ENCODE results near the gene ABHD1.

- TF ChIP-seq CTCF (conservative IDR thresholded peaks at IDR 0.05; ENCODE audit: low read depth in 2 of 2) (no peak), POLR2AphosphoS5 (IDR thresholded peaks at IDR 0.05; ENCODE audit: low read depth) (no peak), EZH2 (IDR thresholded peaks at IDR 0.05; ENCODE audit: low read depth, unreplicated experiment) (no peak), EZH2phosphoT487 (IDR thresholded peaks at IDR 0.05; ENCODE audit: unreplicated experiment) (no peak), NANOG (IDR thresholded peaks at IDR 0.05; ENCODE audit: borderline replicate concordance) (no peak), REST (IDR thresholded peaks at IDR 0.05; ENCODE audit: unreplicated experiment) (no peak)
These were observed 43.5 kb upstream of the ABHD1 start for GRCh38 chr2:27080140-27080469.

Measured in GM23338 (cell line).